ENCODE data around the gene GTF2IRD1.
A peak's percentile ranks its signal among the peaks of the same experiment; 100 is the strongest.
"Not testable (repeated sequence)": the region's sequence is repeated elsewhere in the genome, so short reads cannot be mapped to it uniquely, and the experiment has no call there.

The GTF2IRD1 gene, protein sequence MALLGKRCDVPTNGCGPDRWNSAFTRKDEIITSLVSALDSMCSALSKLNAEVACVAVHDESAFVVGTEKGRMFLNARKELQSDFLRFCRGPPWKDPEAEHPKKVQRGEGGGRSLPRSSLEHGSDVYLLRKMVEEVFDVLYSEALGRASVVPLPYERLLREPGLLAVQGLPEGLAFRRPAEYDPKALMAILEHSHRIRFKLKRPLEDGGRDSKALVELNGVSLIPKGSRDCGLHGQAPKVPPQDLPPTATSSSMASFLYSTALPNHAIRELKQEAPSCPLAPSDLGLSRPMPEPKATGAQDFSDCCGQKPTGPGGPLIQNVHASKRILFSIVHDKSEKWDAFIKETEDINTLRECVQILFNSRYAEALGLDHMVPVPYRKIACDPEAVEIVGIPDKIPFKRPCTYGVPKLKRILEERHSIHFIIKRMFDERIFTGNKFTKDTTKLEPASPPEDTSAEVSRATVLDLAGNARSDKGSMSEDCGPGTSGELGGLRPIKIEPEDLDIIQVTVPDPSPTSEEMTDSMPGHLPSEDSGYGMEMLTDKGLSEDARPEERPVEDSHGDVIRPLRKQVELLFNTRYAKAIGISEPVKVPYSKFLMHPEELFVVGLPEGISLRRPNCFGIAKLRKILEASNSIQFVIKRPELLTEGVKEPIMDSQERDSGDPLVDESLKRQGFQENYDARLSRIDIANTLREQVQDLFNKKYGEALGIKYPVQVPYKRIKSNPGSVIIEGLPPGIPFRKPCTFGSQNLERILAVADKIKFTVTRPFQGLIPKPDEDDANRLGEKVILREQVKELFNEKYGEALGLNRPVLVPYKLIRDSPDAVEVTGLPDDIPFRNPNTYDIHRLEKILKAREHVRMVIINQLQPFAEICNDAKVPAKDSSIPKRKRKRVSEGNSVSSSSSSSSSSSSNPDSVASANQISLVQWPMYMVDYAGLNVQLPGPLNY

DNA sequence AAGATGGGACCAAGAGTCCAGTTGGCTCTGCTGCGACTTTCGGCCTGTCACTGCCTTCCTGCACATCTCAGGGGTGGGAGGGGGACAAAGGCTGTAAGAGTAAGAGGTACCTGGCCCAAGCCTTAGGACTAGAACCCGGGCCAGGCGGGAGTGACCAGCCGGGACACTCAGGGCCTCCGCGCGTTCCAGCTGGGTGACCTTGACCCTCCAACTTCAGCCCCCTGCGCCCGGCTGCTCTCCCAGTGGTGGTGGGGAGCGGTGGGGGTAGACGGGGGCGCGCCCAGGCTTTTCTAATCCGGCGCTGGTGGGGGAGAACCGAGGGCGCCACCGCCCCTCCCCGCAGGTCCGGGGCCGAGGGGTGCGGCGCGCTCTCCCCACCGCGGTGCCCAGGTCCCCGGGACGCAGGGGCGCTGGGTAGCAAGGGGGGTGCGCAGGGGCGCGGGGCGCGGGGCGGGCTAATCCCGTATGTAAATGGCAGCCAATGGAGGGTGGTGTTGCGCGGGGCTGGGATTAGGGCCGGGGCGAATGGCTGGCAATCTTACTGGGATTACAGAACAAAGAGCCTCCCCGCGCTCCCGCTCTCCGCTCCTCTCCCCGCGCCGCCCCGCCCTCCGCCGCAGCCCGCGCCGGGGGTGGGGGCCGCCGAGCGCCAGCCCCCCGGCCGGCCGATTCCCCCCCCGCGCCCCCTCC is at the start of gene GTF2IRD1:
TSS of gene GTF2IRD1 (plus strand) at position 585 of the 690 bp plus-strand sequence. CDS start 54,175 bp downstream, outside the sequence.
- peak; percentile 20 for DNase-seq (ENCODE audit: low read depth)

DNA sequence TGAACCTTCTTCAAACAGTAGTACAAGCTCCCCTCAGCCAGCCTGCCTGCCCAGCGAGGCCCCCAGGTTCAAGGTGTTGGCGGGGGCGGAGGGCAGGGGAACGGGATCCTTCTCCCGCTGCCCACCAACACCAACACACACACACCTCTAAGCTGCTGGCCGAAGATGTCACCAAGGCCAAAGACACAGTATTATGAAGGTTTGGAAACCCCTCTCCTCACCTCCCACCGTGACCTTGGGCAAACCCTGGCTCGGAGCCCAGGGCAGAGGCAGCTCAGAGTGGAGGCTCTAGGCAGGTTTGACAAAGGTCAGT is 49.4 kb upstream of the GTF2IRD1 start:
- no peak for DNase-seq (ENCODE audit: low read depth)

DNA sequence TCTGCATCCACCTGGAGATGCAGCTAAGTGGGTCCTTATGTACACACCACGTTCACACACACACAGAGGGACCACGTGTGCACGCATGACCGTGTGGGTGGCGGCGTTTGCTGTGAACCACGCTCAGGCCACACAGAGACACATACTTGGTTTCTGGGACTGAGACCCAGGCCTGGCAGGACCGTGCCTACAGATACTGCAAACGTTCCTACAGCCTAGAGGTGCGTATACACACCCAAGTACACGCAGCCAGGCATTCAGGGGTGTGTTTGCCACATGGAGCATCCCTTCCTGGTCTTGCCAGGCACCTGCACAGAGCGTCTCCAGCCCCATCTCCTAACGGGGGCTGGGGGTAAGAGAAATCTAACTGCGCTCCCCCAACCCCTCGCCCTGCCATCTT is 49.0 kb upstream of the GTF2IRD1 start:
- no peak for DNase-seq (ENCODE audit: low read depth)

DNA sequence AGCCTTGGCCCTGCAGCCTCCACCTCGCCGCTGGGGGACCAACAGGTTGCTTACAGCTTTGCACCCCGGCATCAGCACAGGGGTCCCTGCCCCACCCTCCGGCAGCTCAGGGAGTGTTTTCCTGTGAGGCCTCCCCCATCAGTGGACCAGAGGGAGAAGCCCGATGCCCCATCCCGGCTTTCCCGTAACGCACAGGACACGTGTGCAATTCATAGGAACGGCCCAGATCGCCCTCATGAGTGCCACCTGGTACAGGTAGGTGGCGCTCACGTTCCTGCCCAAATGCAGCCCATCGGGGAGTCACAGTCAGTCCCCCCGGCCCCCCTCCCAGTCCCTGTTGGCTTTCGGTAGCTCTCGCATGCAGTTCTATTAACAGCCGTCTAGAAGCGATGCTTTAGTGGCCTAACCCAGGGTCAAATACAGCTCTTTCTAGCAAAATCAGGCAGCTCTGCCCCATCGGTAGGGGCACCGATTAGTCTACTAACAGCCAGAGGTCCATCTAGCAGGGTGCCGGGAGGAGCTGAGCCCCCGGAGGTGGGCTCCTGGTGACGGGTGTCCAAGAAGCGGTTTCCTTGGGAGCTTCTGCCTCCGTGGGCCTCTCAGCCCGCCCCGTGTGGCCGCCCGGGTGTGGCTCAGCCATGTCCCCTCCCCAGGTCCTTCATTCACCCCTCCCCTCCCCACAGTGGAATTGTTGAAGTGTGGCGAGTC is 48.4 kb upstream of the GTF2IRD1 start:
- DNase-seq (ENCODE audit: low read depth) = no peak

DNA sequence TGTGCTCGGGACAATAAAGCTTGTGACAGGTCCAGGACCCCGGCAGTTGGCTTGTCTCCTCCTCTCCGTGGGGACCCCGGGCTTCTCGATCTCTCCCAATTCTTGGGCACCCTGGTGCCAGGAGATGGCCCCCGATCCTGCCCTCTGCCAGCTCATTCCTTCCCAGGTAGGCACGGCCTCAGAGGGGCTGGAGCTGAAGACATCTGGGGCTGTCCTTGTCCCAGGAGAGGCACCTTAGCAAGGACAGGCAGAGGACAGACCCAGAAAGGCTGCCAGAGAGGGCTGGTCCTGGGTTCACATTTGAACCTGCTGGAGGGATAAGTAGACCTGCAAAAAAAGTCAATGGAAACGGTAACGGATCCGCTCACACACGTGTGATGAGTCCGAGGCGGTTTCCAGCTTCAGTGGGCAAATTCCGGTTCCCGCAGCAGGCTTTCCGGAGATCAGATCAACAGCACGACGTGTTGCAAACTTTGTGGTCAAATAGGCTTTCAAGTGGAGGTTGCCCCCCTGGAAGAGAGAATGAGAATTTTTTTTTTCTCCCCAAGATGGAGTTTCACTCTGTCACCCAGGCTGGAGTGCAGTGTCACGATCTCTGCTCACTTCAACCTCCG is 47.7 kb upstream of the GTF2IRD1 start:
- no peak for DNase-seq (ENCODE audit: low read depth)

DNA sequence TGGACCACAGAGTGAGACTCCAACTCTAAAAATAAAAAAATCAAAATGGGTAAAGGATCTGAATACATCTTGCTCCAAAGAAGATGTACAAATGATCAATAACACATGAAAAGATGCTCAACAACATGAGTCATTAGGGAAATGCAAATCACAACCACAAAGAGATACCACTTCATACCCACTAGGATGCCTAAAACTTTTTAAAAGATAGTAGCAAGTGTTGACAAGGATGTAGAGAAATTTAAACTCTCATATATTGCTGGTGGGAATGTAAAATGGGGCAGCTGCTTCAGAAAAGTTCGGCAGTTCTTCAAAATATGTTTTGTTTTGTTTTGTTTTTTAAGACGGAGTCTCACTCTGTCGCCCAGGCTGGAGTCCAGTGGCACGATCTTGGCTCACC is 45.7 kb upstream of the GTF2IRD1 start:
- DNase-seq (ENCODE audit: low read depth) = no peak

DNA sequence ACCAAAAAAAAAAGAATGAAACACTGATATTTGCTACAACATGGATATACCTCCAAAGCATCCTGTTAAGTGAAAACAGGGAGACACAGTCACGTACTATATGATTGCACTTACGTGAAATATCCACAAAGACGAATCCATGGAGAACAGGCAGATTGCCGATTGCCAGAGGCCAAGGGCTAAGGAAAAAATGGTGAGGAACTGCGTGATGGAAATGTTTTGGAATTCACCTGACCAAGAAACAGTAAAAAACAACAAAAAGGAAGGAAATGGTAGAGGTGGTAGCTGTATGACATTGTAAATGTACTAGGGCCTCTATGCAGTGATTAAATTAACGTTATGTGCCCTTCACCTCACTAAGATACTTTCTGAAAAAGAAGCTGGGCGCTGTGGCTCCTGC is 44.1 kb upstream of the GTF2IRD1 start:
- no peak for DNase-seq (ENCODE audit: low read depth)

DNA sequence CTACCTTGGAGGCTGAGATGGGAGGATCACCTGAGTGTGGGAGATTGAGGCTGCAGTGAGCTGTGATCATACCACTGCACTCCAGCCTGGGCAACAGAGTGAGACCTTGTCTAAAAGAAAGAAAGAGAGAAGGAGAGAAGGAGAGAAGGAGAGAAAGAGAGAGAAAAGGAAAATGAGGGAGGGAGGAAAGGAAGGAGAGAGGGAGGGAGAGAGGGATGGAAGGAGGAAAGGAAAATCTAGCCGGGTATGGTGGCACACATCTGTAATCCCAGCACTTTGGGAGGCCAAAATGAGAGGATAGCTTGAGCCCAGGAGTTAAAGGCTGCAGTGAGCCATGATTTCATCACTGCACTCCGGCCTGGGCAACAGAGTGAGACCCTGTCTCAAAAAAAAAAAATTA is 42.9 kb upstream of the GTF2IRD1 start:
- DNase-seq (ENCODE audit: low read depth) = no peak

DNA sequence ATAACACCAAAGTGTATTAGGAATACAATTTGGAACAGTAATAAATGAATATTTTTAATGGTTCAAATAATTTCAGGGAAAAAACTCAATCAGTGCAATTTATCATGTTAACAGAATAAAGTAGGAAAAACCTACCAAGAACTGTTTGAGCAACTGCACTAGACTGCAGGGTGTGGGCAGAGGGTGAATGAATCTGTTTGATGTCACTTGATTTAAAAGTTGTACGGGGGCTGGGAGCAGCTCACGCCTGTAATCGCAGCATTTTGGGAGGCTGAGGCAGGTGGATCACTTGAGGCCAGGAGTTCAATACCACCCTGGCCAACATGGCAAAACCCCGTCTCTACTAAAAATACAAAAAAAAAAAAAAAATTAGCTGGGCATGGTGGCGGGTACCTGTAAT is 42.1 kb upstream of the GTF2IRD1 start:
- DNase-seq (ENCODE audit: low read depth) = not testable (repeated sequence)

DNA sequence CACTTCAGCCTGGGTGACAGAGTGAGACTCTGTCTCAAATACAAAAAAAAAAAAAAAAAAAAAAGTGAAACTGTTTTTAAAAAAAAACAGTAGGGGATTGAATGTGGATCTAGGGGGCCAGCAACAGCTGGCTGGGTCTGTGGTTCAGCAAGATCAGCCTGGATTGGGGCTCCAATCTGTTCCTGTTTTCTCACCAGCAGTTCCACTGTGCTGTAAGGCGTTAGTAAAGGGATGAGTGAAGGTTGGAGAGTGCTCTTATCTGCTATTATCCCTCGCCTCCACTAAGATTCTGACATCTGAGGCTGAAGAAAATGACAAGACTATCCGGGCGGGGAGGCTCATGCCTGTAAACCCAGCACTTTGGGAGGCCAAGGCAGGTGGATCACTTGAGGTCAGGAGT is 41.6 kb upstream of the GTF2IRD1 start:
- no peak for DNase-seq (ENCODE audit: low read depth)

DNA sequence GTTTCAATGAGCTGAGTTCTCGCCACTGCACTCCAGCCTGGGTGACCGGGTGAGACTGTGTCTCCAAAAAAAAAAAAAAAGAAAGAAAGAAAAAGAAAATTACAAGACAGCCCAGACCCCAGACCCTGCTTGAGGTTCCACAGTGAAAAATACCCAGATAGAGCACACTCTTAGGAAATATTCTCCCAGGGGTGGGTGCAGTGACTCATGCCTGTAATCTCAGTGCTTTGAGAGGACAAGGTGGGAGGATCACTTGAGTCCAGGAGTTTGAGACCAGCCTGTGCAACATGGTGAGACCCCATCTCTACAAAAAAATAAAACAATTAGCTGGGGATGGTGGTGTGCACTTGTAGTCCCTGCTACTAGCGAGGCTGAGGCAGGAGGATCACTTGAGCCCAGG is 41.1 kb upstream of the GTF2IRD1 start:
- DNase-seq (ENCODE audit: low read depth) = no peak

DNA sequence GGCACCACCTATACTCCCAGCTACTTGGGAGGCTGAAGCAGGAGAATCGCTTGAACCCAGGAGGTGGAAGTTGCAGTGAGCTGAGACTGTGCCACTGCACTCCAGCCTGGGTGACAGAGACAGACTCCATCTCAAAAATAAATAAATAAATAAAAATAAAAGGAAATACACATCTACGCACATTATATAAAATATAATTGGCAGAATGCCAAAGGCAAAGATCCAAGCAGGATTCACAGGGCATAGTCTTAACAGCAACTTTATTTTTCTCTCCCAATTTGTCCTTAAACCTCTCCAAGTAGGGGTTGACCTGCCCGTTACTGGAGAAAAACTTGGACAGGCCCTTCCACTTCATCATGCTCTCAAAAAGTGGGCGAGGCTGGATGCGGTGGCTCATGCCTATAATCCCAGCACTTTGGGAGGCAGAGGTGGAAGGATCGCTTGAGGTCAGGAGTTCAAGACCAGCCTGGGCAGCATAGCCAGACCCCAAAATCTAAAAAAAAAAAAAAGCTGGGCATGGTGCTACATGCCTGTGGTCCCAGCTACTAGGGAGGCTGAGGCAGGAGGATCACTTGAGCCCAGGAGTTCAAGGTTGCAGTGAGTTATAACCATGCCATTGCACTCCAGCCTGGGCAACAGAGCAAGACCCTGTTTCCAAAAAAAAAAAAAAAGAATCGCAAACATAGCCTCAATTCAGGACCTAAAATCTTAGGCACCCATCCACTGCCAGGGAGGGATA is 38.9 kb upstream of the GTF2IRD1 start:
- not testable (repeated sequence) for DNase-seq (ENCODE audit: low read depth)

DNA sequence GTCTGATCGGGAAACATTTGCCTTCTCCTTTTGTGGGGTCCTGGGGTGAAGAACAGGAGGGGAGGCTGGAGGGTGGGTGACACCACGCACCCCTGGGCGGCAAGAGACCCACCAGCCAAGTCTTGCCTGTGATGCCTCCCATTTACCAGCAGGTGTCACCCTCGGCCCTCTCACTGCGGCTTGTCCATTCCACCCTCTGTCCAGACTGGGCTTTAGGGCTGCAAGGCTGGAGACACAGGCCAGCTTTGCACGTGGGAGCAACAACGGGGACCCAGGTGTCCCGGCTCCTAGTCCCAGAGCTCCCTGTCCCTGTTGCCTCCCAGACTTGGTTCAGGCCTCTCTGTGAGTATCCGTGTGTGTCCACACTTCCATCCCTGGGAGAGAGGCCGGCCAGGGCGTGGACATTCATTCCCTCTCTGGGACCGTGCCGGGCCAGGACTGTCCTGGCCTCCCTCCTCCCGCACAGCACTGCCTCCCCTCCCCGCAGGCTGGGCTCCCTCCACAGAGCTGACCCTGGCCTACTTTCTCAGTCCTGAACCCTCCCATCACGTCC is 36.2 kb upstream of the GTF2IRD1 start:
- peak; percentile 36 for DNase-seq (ENCODE audit: low read depth)

DNA sequence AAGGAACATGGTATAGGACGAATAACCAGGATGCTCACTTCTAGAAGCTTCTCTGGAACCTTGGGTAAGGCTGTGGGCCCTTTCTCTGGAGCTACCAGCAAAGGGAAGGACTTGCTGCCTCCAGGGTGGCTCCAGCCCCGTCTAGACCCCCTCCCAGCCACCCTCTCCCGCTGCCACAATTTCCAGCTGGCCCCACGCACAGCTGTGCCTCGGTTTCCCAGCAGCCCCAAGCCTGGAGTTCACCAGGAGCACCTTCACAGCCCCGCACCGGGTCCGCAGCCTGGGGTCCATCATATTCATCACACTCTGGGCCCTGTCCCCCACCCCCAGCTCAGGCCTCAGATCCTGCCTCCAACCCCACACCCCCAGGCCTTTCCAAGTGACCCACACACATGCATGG is 35.6 kb upstream of the GTF2IRD1 start:
- DNase-seq (ENCODE audit: low read depth) = no peak

DNA sequence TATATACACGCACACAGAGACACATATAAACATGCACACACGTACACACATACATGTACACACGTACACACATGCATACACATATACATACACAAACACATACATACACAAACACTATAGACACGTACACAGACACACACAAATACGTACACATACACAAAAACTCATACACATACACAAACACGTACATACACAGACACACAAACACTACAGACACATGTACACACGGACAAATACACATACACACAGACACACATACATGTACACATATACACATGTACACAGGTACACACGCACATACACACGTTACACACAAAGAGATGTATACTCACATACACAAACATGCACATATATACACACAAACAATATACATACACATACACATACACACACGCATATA is 35.2 kb upstream of the GTF2IRD1 start:
- DNase-seq (ENCODE audit: low read depth) = no peak

DNA sequence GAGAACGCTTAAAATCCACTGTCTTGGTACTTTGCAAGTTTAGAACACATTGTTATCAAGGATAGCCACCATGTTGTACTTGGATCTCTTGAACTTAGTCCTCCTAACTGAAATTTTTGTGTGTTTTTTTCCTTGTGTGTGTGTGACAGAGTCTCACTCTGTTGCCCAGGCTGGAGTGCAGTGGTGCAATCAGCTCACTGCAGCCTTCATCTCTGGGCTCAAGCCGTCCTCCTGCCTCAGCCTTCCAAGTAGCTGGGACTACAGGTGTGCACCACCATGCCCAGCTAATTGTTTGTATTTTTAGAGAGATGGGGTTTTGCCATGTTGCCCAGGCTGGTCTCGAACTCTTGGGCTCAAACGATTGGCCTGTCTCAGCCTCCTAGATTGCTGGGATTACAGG is 34.5 kb upstream of the GTF2IRD1 start:
- DNase-seq (ENCODE audit: low read depth) = not testable (repeated sequence)

DNA sequence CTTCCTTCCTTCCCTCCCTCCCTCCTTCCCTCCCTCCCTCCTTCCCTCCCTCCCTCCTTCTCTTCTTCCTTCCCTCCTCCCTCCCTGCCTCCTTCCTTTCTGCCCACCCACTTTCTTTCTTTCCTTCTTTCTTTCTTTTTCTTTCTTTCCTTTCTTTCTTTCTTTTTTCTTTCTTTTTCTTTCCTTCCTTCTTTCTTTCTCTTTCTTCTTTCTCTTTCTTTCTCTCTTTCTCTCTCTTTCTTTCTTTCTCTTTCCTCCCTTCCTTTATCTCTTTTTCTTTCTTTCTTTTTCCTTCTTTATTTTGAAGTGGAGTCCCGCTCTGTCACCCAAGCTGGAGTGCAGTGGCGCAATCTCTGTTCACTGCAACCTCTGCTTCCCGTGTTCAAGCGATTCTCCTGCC is 33.7 kb upstream of the GTF2IRD1 start:
- DNase-seq (ENCODE audit: low read depth) = no peak

DNA sequence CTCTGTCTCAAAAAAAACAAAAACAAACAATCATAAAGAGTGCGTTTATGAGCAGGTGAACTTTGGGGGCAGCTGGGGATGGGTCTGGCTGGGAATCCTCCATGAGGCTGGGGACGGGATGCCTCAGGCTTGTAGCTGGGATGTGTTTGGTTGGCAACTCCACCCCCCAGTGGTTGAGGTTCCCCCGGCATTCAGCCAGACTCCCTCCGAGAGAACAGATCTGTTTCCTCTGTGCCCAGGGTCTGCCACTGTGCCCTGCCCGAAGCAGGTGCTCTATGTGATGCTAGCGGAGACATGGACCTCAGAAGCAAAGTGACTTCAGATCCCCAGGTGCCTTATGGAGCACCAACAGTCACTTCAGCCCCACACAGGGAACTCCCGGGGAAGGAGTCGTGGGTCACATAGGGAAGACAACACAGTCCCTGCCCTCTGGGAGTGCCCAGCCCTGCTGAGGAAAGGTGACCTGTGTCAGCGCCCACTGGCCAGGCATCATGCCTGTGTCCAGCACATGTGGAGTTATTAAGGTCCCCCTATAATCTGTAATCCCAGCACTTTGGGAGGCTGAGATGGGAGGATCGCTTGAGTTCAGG is 29.3 kb upstream of the GTF2IRD1 start:
- no peak for DNase-seq (ENCODE audit: low read depth)

DNA sequence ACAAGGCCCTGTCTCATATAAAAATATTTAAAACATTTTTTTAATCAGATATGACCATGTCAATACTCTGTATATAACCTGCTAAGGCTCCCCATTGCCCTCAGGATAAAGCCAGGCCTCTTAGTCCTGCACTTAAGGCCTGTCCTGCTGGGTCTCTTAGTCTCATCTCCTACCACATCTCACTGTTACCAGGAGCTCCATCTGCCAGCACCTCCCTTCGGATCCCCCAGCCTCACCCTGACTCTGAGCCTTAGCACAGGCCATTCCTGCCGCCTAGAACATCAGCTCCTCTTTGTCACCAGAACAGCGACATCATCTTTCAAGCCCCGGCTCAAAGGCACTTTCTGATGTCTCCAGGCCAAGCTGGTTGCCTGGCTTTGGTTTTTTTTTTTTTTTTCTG is 25.7 kb upstream of the GTF2IRD1 start:
- no peak for DNase-seq (ENCODE audit: low read depth)

DNA sequence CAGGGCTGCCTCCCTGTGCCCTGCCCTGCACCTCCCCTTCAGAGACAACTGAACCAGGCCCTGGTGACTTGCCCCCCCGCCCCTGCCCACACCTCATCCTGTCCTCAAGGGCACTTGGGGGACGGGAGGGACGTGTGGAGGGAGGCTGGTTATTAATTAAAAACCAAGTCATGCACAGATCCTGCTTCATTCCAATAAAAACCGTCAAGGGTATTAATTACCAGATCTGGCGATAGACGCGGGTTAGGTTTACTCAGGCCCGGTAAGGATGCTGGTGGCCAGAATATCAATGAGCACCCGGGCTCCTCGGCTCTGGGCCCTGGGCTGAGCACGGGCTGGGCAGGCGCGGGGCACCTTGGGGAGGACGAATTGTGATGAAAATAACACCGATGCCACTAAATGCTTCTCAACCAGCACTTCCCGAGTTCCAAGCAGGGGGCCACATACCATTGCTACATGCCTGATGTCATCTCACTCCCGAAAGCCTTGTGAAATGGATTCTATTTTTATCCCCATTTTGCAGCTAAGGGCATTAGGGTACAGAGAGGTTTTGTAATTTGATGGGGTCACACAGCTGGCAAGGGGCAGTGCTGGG is 24.5 kb upstream of the GTF2IRD1 start:
- DNase-seq (ENCODE audit: low read depth) = no peak

Measured in stimulated activated CD8-positive, alpha-beta memory T cell treated with anti-CD3 and anti-CD28 coated beads, Interleukin-15, amount 100 ng/mL, for 24 hours (primary cell).